Measurements from ENCODE around the gene ARRDC4. TPM values are rescaled to one million over a fixed set of nuclear protein-coding genes. Genes with fewer than 3 reads are reported as not detected.

The ARRDC4 gene
- total and polyA plus RNA-seq, 2 of the 8 experiments (the other 6 are each of a cell fraction or from before 2014, with no cell fraction given) = 3.5 to 3.8 TPM

- no peak for TF ChIP-seq CHD1 (IDR thresholded peaks at IDR 0.05; ENCODE audit: low read depth, low read length)
- TF ChIP-seq BCL11A (IDR thresholded peaks at IDR 0.05; ENCODE audit: low read depth in 2 of 2, low read length in 2 of 2) = no peak
- TF ChIP-seq NANOG (IDR thresholded peaks at IDR 0.05; ENCODE audit: insufficient read depth, low read depth, low read length, poor library complexity, severe bottlenecking) = no peak
- no peak for TF ChIP-seq BACH1 (IDR thresholded peaks at IDR 0.05; ENCODE audit: low read length)
- no peak for TF ChIP-seq SRF (IDR thresholded peaks at IDR 0.05; ENCODE audit: low read depth, low read length)
- no peak for TF ChIP-seq ATF3 (IDR thresholded peaks at IDR 0.05; ENCODE audit: insufficient read depth, low read depth, low read length)
Observed at GRCh38 chr15:97933589-97933988, 26.9 kb upstream of the ARRDC4 start (continued).

Data from H1 (cell line).